Subcutaneous abdominal adipose tissue (tissue), 5 donors: ENCODE measurements around the gene NDUFB7.
"Not testable (repeated sequence)": the region's sequence is repeated elsewhere in the genome, so short reads cannot be mapped to it uniquely, and the experiment has no call there.

Experiments used
- H3K27ac ChIP-seq: one replicate; pipeline ENCODE4 v1.7.0; 2013; ENCODE audit warnings: low read depth, mild to moderate bottlenecking, inconsistent platforms, low read length, moderate library complexity
- H3K27me3 ChIP-seq, 5 donors: one replicate each; pipeline ENCODE4 v1.7.0; 2013; ENCODE audit warnings: low read length in 5 of 5, inconsistent platforms in 1 of 5; ENCODE audit not compliant: control insufficient read depth in 5 of 5, insufficient read depth in 4 of 5
- H3K36me3 ChIP-seq, 5 donors: one replicate each; pipeline ENCODE4 v1.7.0; 2013; ENCODE audit warnings: low read length in 5 of 5; ENCODE audit not compliant: control insufficient read depth in 5 of 5, insufficient read depth in 5 of 5
- H3K4me1 ChIP-seq, 5 donors: one replicate each; pipeline ENCODE4 v1.7.0; 2013; ENCODE audit warnings: low read length in 5 of 5, mild to moderate bottlenecking in 3 of 5, moderate library complexity in 1 of 5; ENCODE audit not compliant: control insufficient read depth in 5 of 5, insufficient read depth in 5 of 5
- H3K4me3 ChIP-seq, 5 donors: one replicate each; pipeline ENCODE4 v1.7.0; 2013; ENCODE audit warnings: low read length in 5 of 5, low read depth in 1 of 5
- H3K9ac ChIP-seq, 5 donors: one replicate each; pipeline ENCODE4 v1.7.0; 2013; ENCODE audit warnings: low read length in 5 of 5, mild to moderate bottlenecking in 4 of 5, moderate library complexity in 3 of 5
- H3K9me3 ChIP-seq, 5 donors: one replicate each; pipeline ENCODE4 v1.7.0; 2013; ENCODE audit warnings: low read length in 5 of 5; ENCODE audit not compliant: control insufficient read depth in 5 of 5
- donor health status: healthy.
- donor health status: healthy.
- donor health status: healthy.
- donor health status: healthy.
- donor health status: healthy.

NDUFB7 gene

GRCh38 chr19:14603990-14604387 is 32.1 kb upstream of the NDUFB7 start:
- Histone ChIP-seq H3K27me3 (peaks cover 0 to 3% (median 0%) of the 10 kb centered on the region in 5 donors), H3K27ac (no peak overlapping the region), H3K4me1 (no peaks in the 10 kb centered on the region), H3K9ac (no peak overlapping the region), H3K9me3 (peaks cover 0 to 6% (median 3%) of the 10 kb centered on the region in 5 donors), H3K4me3 (no peak overlapping the region), H3K36me3 (no peaks in the 10 kb centered on the region)

GRCh38 chr19:14599548-14600147 is 27.8 kb upstream of the NDUFB7 start:
- H3K27ac ChIP-seq = no peak overlapping the region
- H3K27me3 ChIP-seq = peaks cover 0 to 9% (median 0%) of the 10 kb centered on the region in 5 donors
- H3K9ac ChIP-seq = no peak overlapping the region
- no peaks in the 10 kb centered on the region for H3K4me1 ChIP-seq
- H3K36me3 ChIP-seq = no peaks in the 10 kb centered on the region
- no peak overlapping the region for H3K4me3 ChIP-seq
- H3K9me3 ChIP-seq = peaks cover 0 to 6% (median 4%) of the 10 kb centered on the region in 5 donors

GRCh38 chr19:14595558-14595957 is 23.7 kb upstream of the NDUFB7 start:
- no peak overlapping the region for H3K4me3 ChIP-seq
- H3K27me3 ChIP-seq = peaks cover 0 to 13% (median 0%) of the 10 kb centered on the region in 5 donors
- no peak overlapping the region for H3K27ac ChIP-seq
- no peaks in the 10 kb centered on the region for H3K4me1 ChIP-seq
- peaks cover 0 to 4% (median 0%) of the 10 kb centered on the region in 5 donors for H3K9me3 ChIP-seq
- no peaks in the 10 kb centered on the region for H3K36me3 ChIP-seq
- no peak overlapping the region for H3K9ac ChIP-seq

- H3K9me3 ChIP-seq, H3K4me1 ChIP-seq, H3K9ac ChIP-seq, H3K27me3 ChIP-seq, H3K36me3 ChIP-seq, H3K4me3 ChIP-seq, H3K27ac ChIP-seq: not testable (repeated sequence)
These were observed 17.6 kb upstream of the NDUFB7 start for GRCh38 chr19:14589433-14589832.

- not testable (repeated sequence) for H3K27ac ChIP-seq, H3K4me3 ChIP-seq, H3K4me1 ChIP-seq
These were observed 13.3 kb upstream of the NDUFB7 start for GRCh38 chr19:14585187-14585586.

GRCh38 chr19:14584372-14584771 is 12.5 kb upstream of the NDUFB7 start:
- not testable (repeated sequence) for H3K4me3 ChIP-seq

More at GRCh38 chr19:14585187-14585586, 13.3 kb upstream of the NDUFB7 start:
- H3K36me3 ChIP-seq, H3K9ac ChIP-seq, H3K27me3 ChIP-seq, H3K9me3 ChIP-seq: not testable (repeated sequence)

GRCh38 chr19:14582894-14583340 is 11.1 kb upstream of the NDUFB7 start, which contains the start of gene CLEC17A:
Gene CLEC17A (plus strand): TSS chr19:14583084. CDS start chr19:14583161, 77 bp downstream.
- Histone ChIP-seq H3K27ac (no peak within 1 kb of the TSS), H3K4me1 (no peaks in the 10 kb centered on the region), H3K4me3 (no peak within 1 kb of the TSS), H3K9me3 (no peaks in the 10 kb centered on the region), H3K36me3 (no peaks in the 10 kb centered on the region), H3K9ac (no peak within 1 kb of the TSS), H3K27me3 (no peaks in the 10 kb centered on the region)

More at GRCh38 chr19:14584372-14584771, 12.5 kb upstream of the NDUFB7 start:
- H3K9me3 ChIP-seq, H3K36me3 ChIP-seq, H3K27ac ChIP-seq, H3K9ac ChIP-seq, H3K4me1 ChIP-seq, H3K27me3 ChIP-seq: not testable (repeated sequence)

- no peak overlapping the region for H3K4me3 ChIP-seq
- no peaks in the 10 kb centered on the region for H3K4me1 ChIP-seq
- H3K9me3 ChIP-seq = no peaks in the 10 kb centered on the region
- H3K27me3 ChIP-seq = no peaks in the 10 kb centered on the region
- no peaks in the 10 kb centered on the region for H3K36me3 ChIP-seq
- no peak overlapping the region for H3K9ac ChIP-seq
- H3K27ac ChIP-seq = no peak overlapping the region
These were observed 8.9 kb upstream of the NDUFB7 start for GRCh38 chr19:14580623-14581237.

- no peaks in the 10 kb centered on the region for H3K36me3 ChIP-seq
- peaks cover 0 to 5% (median 3%) of the 10 kb centered on the region in 5 donors for H3K4me1 ChIP-seq
- no peaks in the 10 kb centered on the region for H3K9me3 ChIP-seq
- H3K4me3 ChIP-seq = no peak overlapping the region
- H3K27ac ChIP-seq = no peak overlapping the region
- no peak overlapping the region for H3K9ac ChIP-seq
- H3K27me3 ChIP-seq = no peaks in the 10 kb centered on the region
These were observed 6.1 kb upstream of the NDUFB7 start for GRCh38 chr19:14577885-14578427.

GRCh38 chr19:14577264-14577663 is 5.4 kb upstream of the NDUFB7 start:
- H3K9me3 ChIP-seq = no peaks in the 10 kb centered on the region
- H3K9ac ChIP-seq = no peak overlapping the region
- H3K27me3 ChIP-seq = no peaks in the 10 kb centered on the region
- peaks cover 0 to 6% (median 3%) of the 10 kb centered on the region in 5 donors for H3K4me1 ChIP-seq
- no peak overlapping the region for H3K4me3 ChIP-seq
- H3K27ac ChIP-seq = no peak overlapping the region
- H3K36me3 ChIP-seq = no peaks in the 10 kb centered on the region
